Fibroblast of mammary gland (primary cell): ENCODE data around the gene ASCC3.

Source experiments
- DNase-seq: peaks from one replicate; pipeline ENCODE4 v3.0.0-alpha.2; 2010; ENCODE audit warnings: low read depth
- H3K4me3 ChIP-seq: 2 replicates; pipeline ENCODE4 v1.5.1; 2011; ENCODE audit warnings: low read depth, mild to moderate bottlenecking, low read length, moderate library complexity; ENCODE audit not compliant: control insufficient read depth
- TF ChIP-seq, protein P1 (sequence below): conservative IDR thresholded peaks from 2 replicates; pipeline ENCODE4 v1.5.1; 2011; ENCODE audit warnings: low read depth, low read length, inconsistent platforms; ENCODE audit not compliant: control insufficient read depth, insufficient read depth

The ASCC3 gene

DNA sequence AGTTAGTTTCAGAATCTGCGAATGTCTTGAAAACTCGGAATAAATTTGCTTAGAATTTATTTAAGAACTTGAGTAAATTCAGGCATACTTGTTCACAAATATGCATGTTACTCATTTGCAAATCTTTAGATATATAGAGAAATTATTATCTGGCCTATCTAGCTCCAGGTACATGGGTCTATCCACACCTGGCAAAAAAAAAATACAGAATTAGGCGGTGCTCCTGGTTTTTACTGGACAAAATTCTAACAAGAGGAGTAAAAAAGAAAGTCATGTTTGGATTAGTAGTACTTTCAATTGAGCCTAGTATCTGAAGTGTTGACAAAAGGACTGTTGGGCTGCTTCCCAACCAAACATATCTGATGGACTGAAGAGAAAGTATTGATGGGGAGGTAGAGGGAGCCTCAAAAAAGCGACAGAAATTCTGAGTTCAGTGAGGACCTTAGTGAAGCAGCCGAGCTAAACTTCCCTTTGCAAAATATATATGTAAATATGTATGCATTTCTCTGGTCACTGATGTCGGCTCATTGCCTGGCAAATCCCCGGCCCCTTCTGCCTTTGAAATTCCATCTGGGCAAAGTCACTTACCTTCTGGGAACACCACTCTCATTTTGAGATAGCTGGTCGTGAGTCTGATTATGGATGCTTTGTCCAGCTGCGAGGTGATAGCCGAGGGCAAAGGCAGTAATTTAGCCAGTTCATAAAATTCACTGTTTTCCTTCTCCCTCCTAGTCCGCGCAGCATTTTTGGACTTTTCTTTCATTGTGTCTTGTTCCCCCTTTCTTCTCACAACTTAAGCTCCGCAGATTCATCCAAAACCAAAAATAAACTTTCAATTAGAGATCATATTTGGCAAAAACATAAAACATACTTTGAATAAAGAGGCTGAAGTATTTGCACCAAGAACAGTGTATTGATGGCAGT lies 418.2 kb downstream of the ASCC3 start:
- TF ChIP-seq, protein P1, sequence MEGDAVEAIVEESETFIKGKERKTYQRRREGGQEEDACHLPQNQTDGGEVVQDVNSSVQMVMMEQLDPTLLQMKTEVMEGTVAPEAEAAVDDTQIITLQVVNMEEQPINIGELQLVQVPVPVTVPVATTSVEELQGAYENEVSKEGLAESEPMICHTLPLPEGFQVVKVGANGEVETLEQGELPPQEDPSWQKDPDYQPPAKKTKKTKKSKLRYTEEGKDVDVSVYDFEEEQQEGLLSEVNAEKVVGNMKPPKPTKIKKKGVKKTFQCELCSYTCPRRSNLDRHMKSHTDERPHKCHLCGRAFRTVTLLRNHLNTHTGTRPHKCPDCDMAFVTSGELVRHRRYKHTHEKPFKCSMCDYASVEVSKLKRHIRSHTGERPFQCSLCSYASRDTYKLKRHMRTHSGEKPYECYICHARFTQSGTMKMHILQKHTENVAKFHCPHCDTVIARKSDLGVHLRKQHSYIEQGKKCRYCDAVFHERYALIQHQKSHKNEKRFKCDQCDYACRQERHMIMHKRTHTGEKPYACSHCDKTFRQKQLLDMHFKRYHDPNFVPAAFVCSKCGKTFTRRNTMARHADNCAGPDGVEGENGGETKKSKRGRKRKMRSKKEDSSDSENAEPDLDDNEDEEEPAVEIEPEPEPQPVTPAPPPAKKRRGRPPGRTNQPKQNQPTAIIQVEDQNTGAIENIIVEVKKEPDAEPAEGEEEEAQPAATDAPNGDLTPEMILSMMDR, result no peak
- H3K4me3 ChIP-seq, result no peak overlapping the region
- no peak for DNase-seq

DNA sequence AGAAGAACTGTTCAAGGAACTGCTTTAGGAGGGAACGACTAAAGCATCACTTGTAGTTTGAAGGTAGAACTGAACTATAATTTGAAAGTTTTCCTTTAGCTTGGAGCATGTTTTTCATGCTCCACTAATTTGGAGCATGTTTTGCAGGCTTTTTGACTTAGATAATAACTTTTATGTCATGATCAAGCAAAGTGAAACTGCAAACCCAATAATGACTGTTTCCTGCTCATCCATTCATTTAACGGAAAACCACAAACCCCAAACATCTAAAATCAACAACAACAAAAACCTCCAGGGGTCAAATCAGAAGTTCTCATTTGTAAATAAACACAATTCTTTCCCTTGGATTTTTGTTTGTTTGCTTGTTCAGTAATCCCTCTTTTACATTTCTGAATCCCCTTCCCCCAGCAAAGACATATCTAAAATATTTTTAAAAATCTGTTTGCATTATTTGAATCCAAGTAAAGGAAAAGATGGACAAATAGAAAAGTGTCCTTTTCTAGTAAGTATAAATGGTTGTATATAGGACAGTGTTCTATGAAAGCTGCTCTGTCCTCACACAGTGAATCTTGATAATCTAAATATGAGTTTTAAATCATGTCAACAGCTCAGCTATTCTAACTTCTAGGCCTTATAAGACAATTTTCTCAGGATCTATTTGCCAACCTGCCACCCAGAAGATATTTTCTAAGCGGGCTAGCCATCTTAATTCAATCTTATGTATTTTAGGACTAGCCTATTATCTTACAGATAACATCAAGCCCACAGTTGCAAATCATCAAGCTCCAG lies 419.0 kb downstream of the ASCC3 start:
- TF ChIP-seq, protein P1, result no peak
- no peak overlapping the region for H3K4me3 ChIP-seq
- no peak for DNase-seq

GRCh38 chr6:100461278-100461916 lies 419.7 kb downstream of the ASCC3 start:
- peak overlapping the region; percentile 28 for H3K4me3 ChIP-seq
- peak; percentile 19 for DNase-seq
- TF ChIP-seq, protein P1, result no peak

DNA sequence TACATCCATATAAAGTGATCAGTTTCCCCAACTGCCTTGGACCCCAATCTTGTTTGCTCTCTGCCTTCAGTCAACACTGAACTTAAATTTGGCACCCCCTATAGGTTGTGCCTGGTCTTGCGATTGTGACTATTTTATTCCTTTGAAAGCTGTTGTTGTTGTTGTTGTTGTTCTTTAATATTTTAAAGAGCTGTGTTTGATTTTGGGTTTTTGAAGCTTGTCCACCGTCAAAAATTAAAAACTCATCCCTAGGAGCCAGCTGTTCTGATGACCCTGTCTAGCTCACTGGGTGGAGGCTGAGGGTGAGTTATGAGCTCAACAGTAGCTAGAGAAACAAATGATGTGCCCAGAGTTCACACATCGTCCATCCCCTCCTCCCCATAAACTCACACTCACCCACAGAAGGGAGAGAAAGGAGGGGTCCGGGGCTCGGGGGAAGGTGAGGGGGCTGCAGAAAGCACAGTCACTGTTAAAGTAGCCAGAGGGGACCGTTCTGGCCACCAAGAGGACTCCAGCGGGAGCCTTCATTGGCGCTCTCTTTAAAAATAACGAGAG lies 420.4 kb downstream of the ASCC3 start:
- TF ChIP-seq, protein P1, result peak; percentile 56
- peak overlapping the region; percentile 28 for H3K4me3 ChIP-seq
- DNase-seq, result no peak

DNA sequence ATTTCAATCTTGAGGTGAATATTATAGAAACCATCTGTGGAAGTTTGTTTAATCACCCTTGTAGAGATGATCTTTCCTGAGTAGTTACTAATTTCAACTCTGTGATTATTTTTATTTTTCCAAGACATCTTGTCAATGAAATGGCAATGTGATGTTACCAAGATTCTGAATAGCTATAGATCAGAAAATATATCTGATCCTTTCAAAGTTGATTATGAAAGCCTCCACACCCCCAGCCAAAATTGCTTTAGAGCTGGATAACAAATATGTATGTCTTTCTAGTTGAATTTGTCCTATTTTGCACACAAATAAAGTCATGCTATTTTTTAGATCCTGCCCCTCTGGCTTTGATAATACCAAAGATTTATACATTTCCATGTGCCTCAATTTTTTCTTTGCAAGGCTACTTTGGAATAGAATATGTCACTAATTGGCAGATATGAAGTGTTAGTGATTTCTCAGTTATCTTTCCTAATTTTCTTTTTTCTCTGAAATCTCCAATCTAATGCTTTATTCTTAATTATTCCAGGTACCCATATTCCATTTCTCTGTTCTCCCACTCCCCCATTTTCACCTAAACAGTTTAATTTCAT lies 421.4 kb downstream of the ASCC3 start:
- H3K4me3 ChIP-seq, result no peak overlapping the region
- DNase-seq, result no peak
- TF ChIP-seq, protein P1, result no peak
